Small intestine (tissue), 7 donors: Measurements from ENCODE around the gene FBN1. TPM values are rescaled to one million over a fixed set of nuclear protein-coding genes. Genes with fewer than 3 reads are reported as not detected.

ENCODE experiments used
- DNase-seq, 2 donors: peaks; one replicate each; pipeline versions ENCODE4 v3.0.0 to v3.0.0-alpha.2; 2013
- FAIRE-seq: peaks from 2 replicates; lab custom pipeline; 2012; peaks lifted over from hg19 to GRCh38; lab: Jason Lieb, UNC
- H3K27ac ChIP-seq, 3 donors: one replicate each; pipeline ENCODE4 v1.5.1; 2013; ENCODE audit warnings: low read length in 2 of 3, mild to moderate bottlenecking in 2 of 3, control low read depth in 1 of 3, inconsistent platforms in 1 of 3, low read depth in 1 of 3, moderate library complexity in 1 of 3
- H3K27me3 ChIP-seq, 3 donors: one replicate each; pipeline ENCODE4 v1.6.1; 2013; ENCODE audit warnings: low read length in 3 of 3, inconsistent platforms in 1 of 3; ENCODE audit not compliant: control insufficient read depth in 3 of 3, insufficient read depth in 3 of 3
- H3K36me3 ChIP-seq, 3 donors: one replicate each; pipeline ENCODE4 v1.6.1; 2013; ENCODE audit warnings: low read length in 3 of 3, inconsistent platforms in 1 of 3, low read depth in 1 of 3, mild to moderate bottlenecking in 1 of 3, moderate library complexity in 1 of 3; ENCODE audit not compliant: control insufficient read depth in 3 of 3, insufficient read depth in 2 of 3
- H3K4me1 ChIP-seq, 3 donors: one replicate each; pipeline ENCODE4 v1.6.1; 2013; ENCODE audit warnings: low read length in 2 of 3, inconsistent platforms in 1 of 3, low read depth in 1 of 3, mild to moderate bottlenecking in 1 of 3, moderate library complexity in 1 of 3; ENCODE audit not compliant: control insufficient read depth in 3 of 3, insufficient read depth in 2 of 3
- H3K4me3 ChIP-seq, 3 donors: one replicate each; pipeline ENCODE4 v1.5.1; 2013; ENCODE audit warnings: low read length in 3 of 3, control low read depth in 1 of 3, inconsistent platforms in 1 of 3, low read depth in 1 of 3, mild to moderate bottlenecking in 1 of 3, moderate library complexity in 1 of 3
- H3K9me3 ChIP-seq, 2 donors: one replicate each; pipeline ENCODE4 v1.6.1; 2013; ENCODE audit warnings: low read depth in 1 of 2, low read length in 1 of 2; ENCODE audit not compliant: control insufficient read depth in 2 of 2, insufficient read depth in 1 of 2
- WGBS, 3 donors: extraction: QIAGEN DNeasy Blood & Tissue Kit; methylation state at CpG; one replicate each; pipeline ENCODE4 v1.1.7; 2013; 5-methylcytosine and 5-hydroxymethylcytosine counted together
- polyA plus RNA-seq, 4 donors: library from polyadenylated mRNA; stranded (reverse) in 3 of 4; unstranded in 1 of 4; fragments of 200-250 nt in 3 of 4; fragments of 120-200 nt in 1 of 4; gene quantifications; one replicate each; pipeline versions ENCODE4 v1.2.1 to v1.2.3, GENCODE V29; 2013
- donor health status: healthy with polysubstance abuse.
- donor health status: control.
- donor health status: control.
- donor health status: Bipolar disorder and iron deficiency.
- donor health status: healthy.

The FBN1 gene
- polyA plus RNA-seq, 4 donors, result 1.1 to 33.9 (median 11.3) TPM

DNA sequence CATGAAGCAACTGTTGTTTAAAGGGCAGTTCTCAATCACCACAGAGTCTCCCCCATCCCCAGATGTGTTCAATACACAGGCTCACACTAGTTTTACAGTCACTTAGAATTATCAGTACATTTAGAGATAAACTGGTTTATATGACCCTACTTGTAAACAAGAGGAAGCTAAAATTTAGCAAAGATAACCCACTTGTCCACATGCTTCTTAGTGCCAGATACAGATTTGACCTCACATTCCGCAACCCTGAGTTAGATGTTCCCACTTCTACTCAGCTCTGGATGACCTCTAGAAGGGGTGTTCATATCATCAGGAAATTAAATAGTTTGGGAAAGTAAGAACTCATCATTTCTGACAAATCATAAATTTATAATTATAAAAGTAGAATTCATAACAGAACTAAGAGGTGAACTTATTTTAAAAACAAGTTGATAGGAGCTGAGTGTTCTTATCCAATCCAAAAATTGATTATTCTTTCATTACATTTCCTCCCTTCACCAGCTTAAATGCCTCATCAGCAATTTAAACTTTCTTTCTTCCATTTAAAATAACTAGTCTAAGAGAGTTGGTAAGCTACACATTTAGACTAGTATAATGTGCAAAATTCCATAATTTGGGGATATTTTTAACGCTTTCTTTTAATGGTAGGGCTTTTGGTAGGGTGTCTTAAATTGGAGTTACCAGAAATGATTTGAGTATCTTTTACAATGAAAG is 131.2 kb downstream of the FBN1 start:
- Histone ChIP-seq H3K9me3 (no peaks in the 10 kb centered on the region), H3K27me3 (no peaks in the 10 kb centered on the region), H3K27ac (no peak overlapping the region), H3K36me3 (no peaks in the 10 kb centered on the region), H3K4me3 (no peak overlapping the region), H3K4me1 (no peaks in the 10 kb centered on the region)
- WGBS, 3 donors, result 91 to 94% (median 94%) methylated on average over 2 of the region's 2 CpGs
- DNase-seq (no peak), FAIRE-seq (no peak)

- DNase-seq, result no peak
These were observed 134.5 kb downstream of the FBN1 start for GRCh38 chr15:48510976-48511375.

DNA sequence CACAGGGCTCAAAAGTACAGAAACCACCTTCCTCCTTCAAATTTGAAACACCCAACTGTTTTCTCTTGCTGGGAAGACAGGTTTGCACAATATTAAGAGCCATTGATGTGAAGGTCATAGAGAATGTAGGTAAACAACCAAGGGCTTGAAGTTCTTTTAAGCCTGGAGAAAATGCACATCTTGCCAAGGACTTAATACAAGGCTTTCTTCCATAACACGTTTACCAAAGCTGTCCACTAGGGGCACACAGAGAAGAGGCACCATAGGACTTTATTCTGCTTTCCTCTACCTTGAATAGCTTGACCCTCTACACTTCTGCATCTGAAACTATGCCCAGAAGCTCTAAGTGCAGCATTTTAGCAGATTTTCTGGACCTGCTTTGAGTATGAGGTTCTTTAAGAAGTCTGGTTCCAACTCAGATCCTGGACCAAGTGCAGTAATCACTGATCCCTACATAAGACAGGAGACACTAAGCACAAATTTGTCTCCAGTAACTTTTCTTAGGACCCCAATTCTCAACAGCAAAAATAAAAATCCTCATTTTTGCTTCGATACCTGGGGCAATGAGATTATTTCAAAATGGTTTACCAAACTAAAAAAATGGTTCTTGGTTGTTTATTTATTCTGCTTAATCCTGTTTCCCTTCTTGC is 138.0 kb downstream of the FBN1 start:
- Histone ChIP-seq H3K36me3 (no peaks in the 10 kb centered on the region), H3K9me3 (no peaks in the 10 kb centered on the region), H3K4me1 (no peaks in the 10 kb centered on the region), H3K27me3 (no peaks in the 10 kb centered on the region), H3K27ac (no peak overlapping the region), H3K4me3 (no peak overlapping the region)
- FAIRE-seq (no peak), DNase-seq (peak; percentile 51)
- WGBS, 3 donors, result 32 to 41% (median 33%) methylated on average over 2 of the region's 2 CpGs

More at GRCh38 chr15:48510976-48511375, 134.5 kb downstream of the FBN1 start:
- WGBS, 3 donors, result 63 to 71% (median 67%) methylated on average over 6 of the region's 6 CpGs
- H3K27me3 ChIP-seq, result no peaks in the 10 kb centered on the region
- H3K36me3 ChIP-seq, result no peaks in the 10 kb centered on the region
- no peak for FAIRE-seq
- H3K9me3 ChIP-seq, result no peaks in the 10 kb centered on the region
- H3K4me1 ChIP-seq, result no peaks in the 10 kb centered on the region
- H3K4me3 ChIP-seq, result no peak overlapping the region
- no peak overlapping the region for H3K27ac ChIP-seq

DNA sequence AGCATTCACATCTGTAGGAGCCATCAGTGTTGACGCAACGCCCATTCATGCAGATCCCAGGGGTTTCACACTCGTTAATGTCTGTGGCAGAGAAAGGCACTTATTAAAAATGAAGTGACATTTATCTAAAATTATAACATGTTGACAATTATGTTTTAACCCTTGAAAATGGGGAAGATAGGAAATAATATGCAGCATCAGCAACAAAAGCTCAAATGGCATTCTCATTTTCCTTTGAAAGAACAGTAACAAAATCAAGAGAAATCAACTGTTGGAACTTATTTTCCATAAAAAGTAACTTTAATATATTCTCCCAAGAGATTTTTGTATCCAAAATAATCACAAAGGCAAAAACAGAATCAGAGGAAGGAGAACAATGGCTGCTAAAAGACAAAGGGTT is 140.4 kb downstream of the FBN1 start:
- Histone ChIP-seq H3K27me3 (no peaks in the 10 kb centered on the region), H3K4me3 (no peak overlapping the region), H3K4me1 (no peaks in the 10 kb centered on the region), H3K27ac (no peak overlapping the region), H3K36me3 (no peaks in the 10 kb centered on the region), H3K9me3 (no peaks in the 10 kb centered on the region)
- FAIRE-seq, result no peak
- no peak for DNase-seq
- WGBS, 3 donors, result 87 to 92% (median 90%) methylated on average over 3 of the region's 3 CpGs

DNA sequence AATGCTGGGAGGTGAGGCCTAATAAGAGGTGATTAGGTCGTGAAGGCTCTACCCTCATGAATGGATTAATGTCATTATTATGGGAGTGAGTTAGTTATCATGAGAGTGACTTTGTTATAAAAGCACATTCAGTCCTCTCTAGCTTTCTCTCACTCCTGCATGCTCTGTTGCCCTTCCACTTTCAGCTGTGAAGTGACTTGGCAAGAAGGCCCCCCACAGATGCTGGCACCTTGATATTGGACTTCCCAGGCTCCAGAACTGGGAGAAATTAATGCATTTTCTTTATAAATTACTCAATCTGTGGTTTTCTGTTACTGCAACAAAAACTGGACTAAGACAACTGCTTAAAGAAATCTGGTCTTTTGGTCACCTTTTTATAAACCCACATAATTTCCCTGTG is 144.3 kb downstream of the FBN1 start:
- no peak for DNase-seq
- FAIRE-seq, result no peak
- H3K4me1 ChIP-seq, result no peaks in the 10 kb centered on the region
- WGBS, 3 donors, result 45 to 80% (median 66%) methylated on average over 1 of the region's 1 CpG
- H3K9me3 ChIP-seq, result no peaks in the 10 kb centered on the region
- no peak overlapping the region for H3K4me3 ChIP-seq
- no peak overlapping the region for H3K27ac ChIP-seq
- H3K36me3 ChIP-seq, result peaks cover 0 to 4% (median 0%) of the 10 kb centered on the region in 3 donors
- no peaks in the 10 kb centered on the region for H3K27me3 ChIP-seq

DNA sequence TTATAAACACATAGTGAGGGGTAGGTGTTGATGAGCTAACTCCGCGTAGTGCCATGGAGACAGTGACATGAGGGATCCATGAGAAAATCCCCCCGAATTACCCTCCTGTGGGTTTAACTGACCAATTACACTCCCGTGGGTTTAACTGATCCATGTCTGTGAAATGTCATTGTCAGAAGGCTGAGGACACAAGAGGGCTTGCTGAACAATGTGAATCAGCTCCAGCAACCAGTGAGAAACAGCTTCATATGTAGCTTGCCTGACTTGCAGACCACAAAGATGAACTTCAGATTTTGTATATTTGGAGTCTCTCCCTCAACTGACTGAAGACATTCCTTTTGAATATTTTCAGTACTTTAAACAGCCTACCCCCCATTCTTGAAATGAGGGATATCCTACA is 144.9 kb downstream of the FBN1 start:
- WGBS, 3 donors, result 87 to 92% (median 87%) methylated on average over 4 of the region's 4 CpGs
- Histone ChIP-seq H3K9me3 (no peaks in the 10 kb centered on the region), H3K4me1 (no peaks in the 10 kb centered on the region), H3K27me3 (no peaks in the 10 kb centered on the region), H3K4me3 (no peak overlapping the region), H3K27ac (no peak overlapping the region), H3K36me3 (peaks cover 0 to 4% (median 0%) of the 10 kb centered on the region in 3 donors)
- DNase-seq (no peak), FAIRE-seq (no peak)

DNA sequence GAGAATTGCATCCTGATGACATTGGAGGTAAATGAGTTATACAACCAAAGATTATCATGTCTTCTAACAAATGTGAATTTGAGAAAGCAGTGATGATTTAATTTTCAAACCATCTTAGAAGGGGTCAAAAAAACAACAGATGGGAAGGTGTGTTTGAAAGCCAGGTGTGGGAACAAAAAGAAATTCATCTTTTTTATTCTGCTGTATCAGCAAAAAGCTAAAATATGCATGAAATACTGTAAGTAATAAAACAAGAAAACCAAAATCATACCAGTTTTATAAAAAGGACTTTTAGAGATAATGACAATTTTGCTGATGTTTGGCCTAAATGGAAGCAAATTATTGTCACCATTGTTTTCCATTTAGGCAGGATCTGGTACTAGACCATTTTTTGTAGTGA is 145.5 kb downstream of the FBN1 start:
- no peak for FAIRE-seq
- Histone ChIP-seq H3K4me3 (no peak overlapping the region), H3K4me1 (no peaks in the 10 kb centered on the region), H3K27me3 (no peaks in the 10 kb centered on the region), H3K9me3 (no peaks in the 10 kb centered on the region), H3K27ac (no peak overlapping the region), H3K36me3 (peaks cover 0 to 6% (median 0%) of the 10 kb centered on the region in 3 donors)
- no peak for DNase-seq

- Histone ChIP-seq H3K27me3 (no peaks in the 10 kb centered on the region), H3K9me3 (no peaks in the 10 kb centered on the region), H3K4me3 (no peak overlapping the region), H3K36me3 (peaks cover 0 to 7% (median 0%) of the 10 kb centered on the region in 3 donors), H3K4me1 (no peaks in the 10 kb centered on the region), H3K27ac (no peak overlapping the region)
- 74 to 86% (median 78%) methylated on average over 3 of the region's 3 CpGs for WGBS, 3 donors
- FAIRE-seq, result no peak
- no peak for DNase-seq
These were observed 146.7 kb downstream of the FBN1 start for GRCh38 chr15:48498828-48499227.
